ENCODE measurements around the gene RAB3IL1. TPM values are rescaled to one million over a fixed set of nuclear protein-coding genes. Genes with fewer than 3 reads are reported as not detected.

RAB3IL1 gene
- total and polyA plus RNA-seq, 2 of the 13 experiments (the other 11 are each of a cell fraction or from before 2014, with no cell fraction given), result 1.2 to 2.0 TPM

DNA sequence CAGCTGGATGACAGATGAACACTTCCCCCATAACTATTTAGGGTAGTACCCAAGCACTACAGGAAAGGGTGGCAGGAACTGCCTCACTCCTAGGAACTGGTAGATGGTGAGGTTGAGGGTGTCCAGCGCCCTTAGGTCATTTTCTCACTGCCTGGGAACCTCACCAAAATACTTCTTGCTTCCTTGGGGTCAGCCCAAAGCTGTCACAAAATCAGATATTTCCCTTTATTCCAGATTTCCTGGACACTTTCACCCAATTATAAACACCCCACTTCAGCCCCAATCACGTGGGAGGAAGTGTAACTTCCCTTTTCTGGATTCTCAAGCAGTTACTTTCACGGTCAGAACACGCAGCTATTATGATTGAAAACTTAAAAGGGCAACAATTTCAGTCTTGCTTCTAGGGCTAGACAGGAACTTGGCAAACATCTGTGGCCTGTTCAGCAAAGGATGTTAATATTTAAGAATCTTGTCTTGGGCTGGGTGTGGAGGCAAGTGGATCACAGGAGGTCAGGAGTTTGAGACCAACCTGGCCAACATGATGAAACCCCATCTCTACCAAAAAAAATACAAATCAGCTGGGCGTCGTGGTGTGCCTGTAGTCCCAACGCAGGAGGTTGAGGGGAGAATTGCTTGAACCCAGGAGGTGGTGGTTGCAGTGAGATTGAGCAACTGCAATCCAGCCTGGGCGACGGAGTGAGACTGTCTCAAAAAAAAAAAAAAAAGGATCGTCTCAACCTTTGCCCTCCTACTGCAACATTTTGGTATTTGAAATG is 46.1 kb upstream of the RAB3IL1 start:
- Histone ChIP-seq H3K4me2 (ENCODE audit: low read depth, low read length) (no peak overlapping the region), H3K9ac (ENCODE audit: insufficient read depth, low read depth, low read length) (no peak overlapping the region), H2AFZ (ENCODE audit: low read length) (no peak overlapping the region), H3K9me3 (ENCODE audit: low read length) (no peaks in the 10 kb centered on the region), H3K4me3 (replicated peaks in 1 of 3; ENCODE audit: insufficient read depth in 1 of 3, low read depth in 2 of 3, low read length in 3 of 3) (no peak overlapping the region), H3K36me3 (replicated peaks in 1 of 2; ENCODE audit: control insufficient read depth in 1 of 2, insufficient read depth in 2 of 2, low read length in 2 of 2) (peaks cover 5 to 23% of the 10 kb centered on the region in 2 experiments; a peak in 4 of 5 replicates), H3K4me1 (ENCODE audit: insufficient read depth, low read length) (peaks cover 55% of the 10 kb centered on the region), H3K79me2 (ENCODE audit: insufficient read depth, low read length) (peaks cover 30% of the 10 kb centered on the region), H4K20me1 (ENCODE audit: insufficient read depth, low read length) (peaks cover 41% of the 10 kb centered on the region), H3K27ac (ENCODE audit: extremely low read length, insufficient read depth, low read length) (peak overlapping the region; percentile 2), H3K27me3 (ENCODE audit: control insufficient read depth in 1 of 2, insufficient read depth in 2 of 2, low read length in 2 of 2) (no peaks in the 10 kb centered on the region; a peak in 1 of 5 replicates)
- ATAC-seq (no peak), DNase-seq (ENCODE audit: low spot score) (no peak), FAIRE-seq (no peak)
- in situ Hi-C loops (cut with HindIII; ENCODE audit: extremely low pct_ligation_motif_present, low pct_unique_long_range_greater_than_20kb), result no loop called here
- POLR2A ChIA-PET, result interaction anchor here (0.7 to 9.7 kb wide), 16 partner anchors 8 to 171 kb away, joined by 3 to 323 read pairs (median 4); partner anchors contain the start of genes BEST1, FEN1 and TMEM258
- intact Hi-C loops (cut with micrococcal nuclease; ENCODE audit: unreplicated experiment), result no loop called here
- no TSS peak for BruUV-seq (replicated peaks)
- CTCF ChIA-PET (ENCODE audit: low intra/inter-chr PET ratio, low total read pairs), result no interaction called here
- WGBS (ENCODE audit: low lambda C conversion rate), result 47% methylated on average over 9 of the region's 10 CpGs
- TF ChIP-seq, protein P1, sequence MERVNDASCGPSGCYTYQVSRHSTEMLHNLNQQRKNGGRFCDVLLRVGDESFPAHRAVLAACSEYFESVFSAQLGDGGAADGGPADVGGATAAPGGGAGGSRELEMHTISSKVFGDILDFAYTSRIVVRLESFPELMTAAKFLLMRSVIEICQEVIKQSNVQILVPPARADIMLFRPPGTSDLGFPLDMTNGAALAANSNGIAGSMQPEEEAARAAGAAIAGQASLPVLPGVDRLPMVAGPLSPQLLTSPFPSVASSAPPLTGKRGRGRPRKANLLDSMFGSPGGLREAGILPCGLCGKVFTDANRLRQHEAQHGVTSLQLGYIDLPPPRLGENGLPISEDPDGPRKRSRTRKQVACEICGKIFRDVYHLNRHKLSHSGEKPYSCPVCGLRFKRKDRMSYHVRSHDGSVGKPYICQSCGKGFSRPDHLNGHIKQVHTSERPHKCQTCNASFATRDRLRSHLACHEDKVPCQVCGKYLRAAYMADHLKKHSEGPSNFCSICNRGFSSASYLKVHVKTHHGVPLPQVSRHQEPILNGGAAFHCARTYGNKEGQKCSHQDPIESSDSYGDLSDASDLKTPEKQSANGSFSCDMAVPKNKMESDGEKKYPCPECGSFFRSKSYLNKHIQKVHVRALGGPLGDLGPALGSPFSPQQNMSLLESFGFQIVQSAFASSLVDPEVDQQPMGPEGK (CRISPR knock-in tag; IDR thresholded peaks at IDR 0.05), result no peak
- TF ChIP-seq SUZ12 (IDR thresholded peaks at IDR 0.05; ENCODE audit: low read depth, low read length), result no peak
- TF ChIP-seq, protein P2, sequence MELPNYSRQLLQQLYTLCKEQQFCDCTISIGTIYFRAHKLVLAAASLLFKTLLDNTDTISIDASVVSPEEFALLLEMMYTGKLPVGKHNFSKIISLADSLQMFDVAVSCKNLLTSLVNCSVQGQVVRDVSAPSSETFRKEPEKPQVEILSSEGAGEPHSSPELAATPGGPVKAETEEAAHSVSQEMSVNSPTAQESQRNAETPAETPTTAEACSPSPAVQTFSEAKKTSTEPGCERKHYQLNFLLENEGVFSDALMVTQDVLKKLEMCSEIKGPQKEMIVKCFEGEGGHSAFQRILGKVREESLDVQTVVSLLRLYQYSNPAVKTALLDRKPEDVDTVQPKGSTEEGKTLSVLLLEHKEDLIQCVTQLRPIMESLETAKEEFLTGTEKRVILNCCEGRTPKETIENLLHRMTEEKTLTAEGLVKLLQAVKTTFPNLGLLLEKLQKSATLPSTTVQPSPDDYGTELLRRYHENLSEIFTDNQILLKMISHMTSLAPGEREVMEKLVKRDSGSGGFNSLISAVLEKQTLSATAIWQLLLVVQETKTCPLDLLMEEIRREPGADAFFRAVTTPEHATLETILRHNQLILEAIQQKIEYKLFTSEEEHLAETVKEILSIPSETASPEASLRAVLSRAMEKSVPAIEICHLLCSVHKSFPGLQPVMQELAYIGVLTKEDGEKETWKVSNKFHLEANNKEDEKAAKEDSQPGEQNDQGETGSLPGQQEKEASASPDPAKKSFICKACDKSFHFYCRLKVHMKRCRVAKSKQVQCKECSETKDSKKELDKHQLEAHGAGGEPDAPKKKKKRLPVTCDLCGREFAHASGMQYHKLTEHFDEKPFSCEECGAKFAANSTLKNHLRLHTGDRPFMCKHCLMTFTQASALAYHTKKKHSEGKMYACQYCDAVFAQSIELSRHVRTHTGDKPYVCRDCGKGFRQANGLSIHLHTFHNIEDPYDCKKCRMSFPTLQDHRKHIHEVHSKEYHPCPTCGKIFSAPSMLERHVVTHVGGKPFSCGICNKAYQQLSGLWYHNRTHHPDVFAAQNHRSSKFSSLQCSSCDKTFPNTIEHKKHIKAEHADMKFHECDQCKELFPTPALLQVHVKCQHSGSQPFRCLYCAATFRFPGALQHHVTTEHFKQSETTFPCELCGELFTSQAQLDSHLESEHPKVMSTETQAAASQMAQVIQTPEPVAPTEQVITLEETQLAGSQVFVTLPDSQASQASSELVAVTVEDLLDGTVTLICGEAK (IDR thresholded peaks at IDR 0.05), result no peak
- TF ChIP-seq, protein P2 (CRISPR knock-in tag; IDR thresholded peaks at IDR 0.05), result no peak
- no peak for TF ChIP-seq ZNF432 (CRISPR knock-in tag; IDR thresholded peaks at IDR 0.05; ENCODE audit: borderline replicate concordance)
- peak; percentile 18; the same call in 1 of the 2 replicates for TF ChIP-seq SOX13 (IDR thresholded peaks at IDR 0.05)
- TF ChIP-seq SOX13 (CRISPR knock-in tag; conservative IDR thresholded peaks at IDR 0.05 in 1 of 2, IDR thresholded peaks at IDR 0.05 in 1 of 2), result no peak
- TF ChIP-seq FOXM1 (CRISPR knock-in tag; IDR thresholded peaks at IDR 0.05), result no peak
- TF ChIP-seq ZNF724P (CRISPR knock-in tag; IDR thresholded peaks at IDR 0.05; ENCODE audit: borderline replicate concordance), result 0 out of 2 replicates have a peak, but pooled peaks have one; percentile 20
